OCI-LY3 (cell line): ENCODE data around the gene KLHL15.
"Not testable (repeated sequence)": the region's sequence is repeated elsewhere in the genome, so short reads cannot be mapped to it uniquely, and the experiment has no call there.

Experiments
- H2AFZ ChIP-seq: fragments of 200-600, 300-600 bp; shearing (Covaris generic); 2 replicates; pipeline ENCODE4 v1.6.0; 2014; ENCODE audit warnings: antibody characterized with exemption, low read depth, low read length
- H3K27ac ChIP-seq: fragments of 200-600, 300-600 bp; sonication (generic); 2 replicates; pipeline ENCODE4 v1.5.1; 2014; ENCODE audit warnings: mild to moderate bottlenecking, low read length, moderate library complexity, mixed read lengths
- H3K27me3 ChIP-seq: fragments of 200-600, 300-600 bp; sonication (generic); 2 replicates; pipeline ENCODE4 v1.6.1; 2014; ENCODE audit warnings: low read depth, low read length, mixed read lengths
- H3K36me3 ChIP-seq: fragments of 200-600, 300-600 bp; sonication (generic); replicated peaks from 2 replicates; pipeline ENCODE3; 2014; ENCODE audit warnings: low read depth, low read length, mixed read lengths
- H3K4me1 ChIP-seq: fragments of 300-600, 200-600 bp; sonication (generic); 2 replicates; pipeline ENCODE4 v1.6.1; 2014; ENCODE audit warnings: low read length, mixed read lengths
- H3K4me2 ChIP-seq: fragments of 200-600, 300-600 bp; sonication (generic); 2 replicates; pipeline ENCODE4 v1.6.1; 2014; ENCODE audit warnings: low read length, mixed read lengths
- H3K4me3 ChIP-seq: fragments of 300-600, 200-600 bp; sonication (generic); 2 replicates; pipeline ENCODE4 v1.5.1; 2014; ENCODE audit warnings: antibody characterized with exemption, mild to moderate bottlenecking, low read length, moderate library complexity
- H3K79me2 ChIP-seq: fragments of 300-600, 200-600 bp; shearing (Covaris generic); 2 replicates; pipeline ENCODE4 v1.6.1; 2014; ENCODE audit warnings: mild to moderate bottlenecking, low read length, mixed read lengths
- H3K9ac ChIP-seq: fragments of 300-600, 200-600 bp; shearing (Covaris generic); 2 replicates; pipeline ENCODE4 v1.6.0; 2014; ENCODE audit warnings: mild to moderate bottlenecking, low read length, moderate library complexity
- H3K9me3 ChIP-seq: fragments of 200-600, 300-600 bp; shearing (Covaris generic); 2 replicates; pipeline ENCODE4 v1.6.1; 2014; ENCODE audit warnings: low read length, mixed read lengths; ENCODE audit not compliant: insufficient read depth
- H4K20me1 ChIP-seq: fragments of 200-600, 300-600 bp; sonication (generic); 2 replicates; pipeline ENCODE4 v1.6.1; 2016; ENCODE audit warnings: low read length, mixed read lengths; ENCODE audit not compliant: insufficient read depth
- CTCF ChIP-seq: fragments of 200-600, 300-600 bp; sonication (generic); IDR thresholded peaks from 2 replicates; pipeline ENCODE4 v1.5.1; 2014; ENCODE audit warnings: antibody characterized with exemption, low read length, low read depth
- EZH2phosphoT487 ChIP-seq: fragments of 200-600 bp; shearing (Covaris generic); IDR thresholded peaks from 2 replicates; pipeline ENCODE4 v1.6.1; 2018; ENCODE audit warnings: antibody characterized with exemption, mixed run types, low read depth

Gene KLHL15

DNA sequence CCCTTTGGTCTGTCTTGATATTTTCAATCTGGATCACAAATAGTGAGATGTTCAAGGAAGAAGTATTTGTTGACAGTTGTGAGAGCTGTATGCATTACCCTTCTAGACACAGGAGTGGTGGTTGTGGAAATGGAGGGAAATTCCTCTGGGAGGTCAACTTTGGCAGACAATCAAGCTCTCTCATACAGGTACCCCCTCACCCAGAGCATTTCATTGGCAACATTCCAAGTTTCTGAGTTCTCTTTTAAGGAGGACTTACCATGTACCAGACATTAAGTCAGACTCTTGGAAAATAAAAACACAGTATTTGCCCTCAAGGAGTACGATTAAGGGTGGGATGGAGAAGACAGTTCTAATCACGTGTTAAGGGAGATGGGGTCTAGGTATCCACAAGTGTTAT lies 45.3 kb downstream of the KLHL15 start:
- Histone ChIP-seq H3K4me3 (no peak overlapping the region), H3K79me2 (peaks cover 3% of the 10 kb centered on the region; the same call in 1 of the 2 replicates), H3K4me1 (no peaks in the 10 kb centered on the region), H3K36me3 (peaks cover 10% of the 10 kb centered on the region), H3K9ac (no peak overlapping the region), H3K27ac (no peak overlapping the region), H3K4me2 (no peak overlapping the region), H2AFZ (no peak overlapping the region), H3K27me3 (no peaks in the 10 kb centered on the region), H3K9me3 (no peaks in the 10 kb centered on the region), H4K20me1 (0 out of 2 replicates have a peak, but pooled peaks cover 6% of the 10 kb centered on the region)
- TF ChIP-seq CTCF: no peak
- TF ChIP-seq EZH2phosphoT487: no peak

DNA sequence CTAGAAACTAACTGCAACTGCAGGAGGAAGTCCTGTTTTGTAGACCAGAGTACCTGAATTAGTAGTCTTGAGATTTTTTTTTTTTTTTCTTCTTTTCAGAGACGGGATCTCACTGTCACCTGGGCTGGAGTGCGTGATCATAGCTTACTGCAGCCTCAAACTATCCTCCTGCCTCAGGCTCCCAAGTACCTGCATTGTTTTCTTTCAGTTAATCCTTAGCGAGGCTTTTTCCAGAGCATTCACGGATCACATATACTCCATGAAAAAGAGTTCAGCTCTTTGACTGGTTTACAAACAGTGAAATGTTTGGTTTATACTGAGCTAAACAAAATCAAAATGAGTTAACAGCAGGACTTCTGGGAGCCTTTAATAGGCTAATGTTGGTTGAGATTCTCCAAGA lies 45.8 kb downstream of the KLHL15 start:
- no peak for TF ChIP-seq EZH2phosphoT487
- TF ChIP-seq CTCF: no peak
- no peak overlapping the region for H3K4me2 ChIP-seq

GRCh38 chrX:23980011-23980441 lies 47.0 kb downstream of the KLHL15 start:
- Histone ChIP-seq H3K79me2 (no peaks in the 10 kb centered on the region), H3K4me2 (no peak overlapping the region), H3K4me3 (no peak overlapping the region), H3K36me3 (peaks cover 3% of the 10 kb centered on the region), H3K9me3 (no peaks in the 10 kb centered on the region), H3K27ac (no peak overlapping the region), H3K4me1 (no peaks in the 10 kb centered on the region), H2AFZ (no peak overlapping the region), H3K9ac (no peak overlapping the region), H3K27me3 (no peaks in the 10 kb centered on the region), H4K20me1 (no peaks in the 10 kb centered on the region)
- no peak for TF ChIP-seq CTCF
- TF ChIP-seq EZH2phosphoT487: no peak

More for the DNA sequence above, 45.8 kb downstream of the KLHL15 start:
- Histone ChIP-seq H3K36me3 (peaks cover 5% of the 10 kb centered on the region), H3K4me1 (no peaks in the 10 kb centered on the region), H3K9ac (no peak overlapping the region), H2AFZ (no peak overlapping the region), H3K4me3 (no peak overlapping the region), H4K20me1 (0 out of 2 replicates have a peak, but pooled peaks cover 2% of the 10 kb centered on the region), H3K79me2 (peaks cover 3% of the 10 kb centered on the region; the same call in 1 of the 2 replicates), H3K9me3 (no peaks in the 10 kb centered on the region), H3K27ac (no peak overlapping the region), H3K27me3 (no peaks in the 10 kb centered on the region)

DNA sequence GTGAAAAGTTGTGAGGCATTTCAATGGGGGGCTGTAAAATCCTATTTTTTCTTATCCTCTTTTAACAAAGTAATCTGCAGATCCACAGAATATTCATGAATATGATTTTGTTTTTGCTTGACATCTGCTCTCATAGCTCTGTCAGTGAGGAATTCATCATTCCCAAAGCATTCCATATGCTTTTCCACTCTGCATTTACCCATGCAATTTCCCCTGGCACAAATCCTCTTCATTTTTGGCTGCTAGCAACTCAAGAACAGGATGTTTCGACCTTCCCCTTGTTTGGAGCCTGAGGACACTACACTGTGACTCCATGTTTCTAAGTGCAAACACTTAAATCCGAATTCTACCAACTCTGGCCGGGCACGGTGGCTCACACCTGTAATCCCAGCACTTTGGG lies 48.5 kb downstream of the KLHL15 start:
- no peaks in the 10 kb centered on the region for H3K79me2 ChIP-seq
- peaks cover 3% of the 10 kb centered on the region for H3K36me3 ChIP-seq
- no peak overlapping the region for H2AFZ ChIP-seq
- H3K4me1 ChIP-seq: no peaks in the 10 kb centered on the region
- no peak overlapping the region for H3K27ac ChIP-seq
- no peak overlapping the region for H3K4me2 ChIP-seq
- H3K9me3 ChIP-seq: no peaks in the 10 kb centered on the region
- no peak overlapping the region for H3K9ac ChIP-seq
- TF ChIP-seq CTCF: no peak
- no peak for TF ChIP-seq EZH2phosphoT487
- no peaks in the 10 kb centered on the region for H4K20me1 ChIP-seq
- H3K27me3 ChIP-seq: no peaks in the 10 kb centered on the region
- H3K4me3 ChIP-seq: no peak overlapping the region

- H3K9ac ChIP-seq, H4K20me1 ChIP-seq, H3K79me2 ChIP-seq, H3K4me2 ChIP-seq, H3K27ac ChIP-seq, H3K4me3 ChIP-seq, H2AFZ ChIP-seq, H3K36me3 ChIP-seq, H3K9me3 ChIP-seq, H3K4me1 ChIP-seq, H3K27me3 ChIP-seq: not testable (repeated sequence)
These were observed 61.4 kb downstream of the KLHL15 start for GRCh38 chrX:23965630-23966029.
